Measurements from ENCODE around the gene DBF4B. TPM values are rescaled to one million over a fixed set of nuclear protein-coding genes. Genes with fewer than 3 reads are reported as not detected.

Gene DBF4B
- total RNA-seq, 1 experiment from 2014 or later = 26.1 TPM

DNA sequence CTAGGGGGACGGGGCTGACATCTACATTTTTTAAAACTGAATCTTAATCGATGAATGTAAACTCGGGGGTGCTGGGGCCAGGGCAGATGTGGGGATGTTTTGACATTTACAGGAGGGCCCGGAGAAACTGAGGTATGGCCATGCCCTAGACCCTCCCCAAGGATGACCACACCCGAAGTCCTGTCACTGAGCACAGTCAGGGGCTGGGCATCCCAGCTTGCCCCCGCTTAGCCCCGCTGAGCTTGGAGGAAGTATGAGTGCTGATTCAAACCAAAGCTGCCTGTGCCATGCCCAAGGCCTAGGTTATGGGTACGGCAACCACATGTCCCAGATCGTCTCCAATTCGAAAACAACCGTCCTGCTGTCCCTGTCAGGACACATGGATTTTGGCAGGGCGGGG, 71.7 kb downstream of the DBF4B start:
- POLR2A ChIA-PET = interaction anchor here (0.6 kb wide), 1 partner anchor 30 kb away, joined by 3 read pairs; no protein-coding TSS in a partner anchor
- TF ChIP-seq CEBPB (IDR thresholded peaks at IDR 0.05; ENCODE audit: low read depth) = no peak
- no peak for TF ChIP-seq FOSL1 (IDR thresholded peaks at IDR 0.05; ENCODE audit: low read depth)
- TF ChIP-seq SRF (IDR thresholded peaks at IDR 0.05; ENCODE audit: low read depth) = no peak
- no peak for TF ChIP-seq ZFX (IDR thresholded peaks at IDR 0.05)
- no peak for TF ChIP-seq POLR2AphosphoS5 (IDR thresholded peaks at IDR 0.05; ENCODE audit: low read depth, low read length)
- no peak for TF ChIP-seq RAD21 (IDR thresholded peaks at IDR 0.05; ENCODE audit: low read depth)
- TF ChIP-seq EZH2 (IDR thresholded peaks at IDR 0.05) = no peak
- TF ChIP-seq SP1 (IDR thresholded peaks at IDR 0.05; ENCODE audit: low read depth) = no peak
- TF ChIP-seq REST (IDR thresholded peaks at IDR 0.05; ENCODE audit: low read depth) = no peak
- no peak for TF ChIP-seq SIN3A (IDR thresholded peaks at IDR 0.05; ENCODE audit: low read depth)
- TF ChIP-seq ZNF274 (IDR thresholded peaks at IDR 0.05; ENCODE audit: low read depth, low read length) = no peak
- TF ChIP-seq TCF7L2 (IDR thresholded peaks at IDR 0.05; ENCODE audit: borderline replicate concordance, extremely low read depth, insufficient read depth, insufficient read length) = no peak
- no peak for TF ChIP-seq CBX3 (IDR thresholded peaks at IDR 0.05; ENCODE audit: low read depth)
- no peak for TF ChIP-seq MAX (IDR thresholded peaks at IDR 0.05)
- TF ChIP-seq EGR1 (IDR thresholded peaks at IDR 0.05; ENCODE audit: low read depth) = no peak

More for the DNA sequence above, 71.7 kb downstream of the DBF4B start:
- H3K4me1 ChIP-seq (ENCODE audit: control insufficient read depth in 1 of 2, insufficient read depth in 2 of 2, low read length in 2 of 2) = peaks cover 3 to 35% of the 10 kb centered on the region in 2 experiments; a peak in 3 of 4 replicates
- no peaks in the 10 kb centered on the region for H3K79me2 ChIP-seq (ENCODE audit: insufficient read depth, low read length)
- no peaks in the 10 kb centered on the region for H3K27me3 ChIP-seq (ENCODE audit: insufficient read depth, low read length)
- no peak overlapping the region for H3K27ac ChIP-seq (ENCODE audit: low read depth, low read length)
- DNase-seq (ENCODE audit: low read depth, low spot score) = no peak
- no peaks in the 10 kb centered on the region for H3K36me3 ChIP-seq (ENCODE audit: control insufficient read depth in 1 of 2, insufficient read depth in 2 of 2, low read length in 2 of 2)
- no peak for ATAC-seq
- H3K9me2 ChIP-seq (ENCODE audit: insufficient read depth) = no peaks in the 10 kb centered on the region
- no TSS peak for BruUV-seq (replicated peaks)
- CTCF ChIA-PET = interaction anchor here (1.4 to 5.3 kb wide), 7 partner anchors 14 to 99 kb away, joined by 7 to 52 read pairs (median 12); no protein-coding TSS in a partner anchor
- H3K9me3 ChIP-seq (ENCODE audit: control insufficient read depth in 1 of 2, insufficient read depth in 1 of 2, low read depth in 1 of 2, low read length in 2 of 2) = no peaks in the 10 kb centered on the region
- peak overlapping the region; percentile 42; the same call in 1 of the 2 replicates for H3K9ac ChIP-seq (ENCODE audit: low read length)
- intact Hi-C loops (cut with micrococcal nuclease) = no loop called here
- H2AFZ ChIP-seq (ENCODE audit: low read depth, low read length, poor library complexity, severe bottlenecking) = no peak overlapping the region
- H4K20me1 ChIP-seq (ENCODE audit: insufficient read depth) = no peaks in the 10 kb centered on the region
- RAD21 ChIA-PET (ENCODE audit: low non-redundant PET in 1 of 2, low total read pairs in 2 of 2, uncharacterized antibody in 2 of 2, unreplicated experiment in 2 of 2) = interaction anchor here in 1 of 2 experiments (1.0 kb wide), 1 partner anchor 86 kb away, joined by 4 read pairs; no protein-coding TSS in a partner anchor
- no peak overlapping the region for H3K4me2 ChIP-seq (ENCODE audit: low read length)
- H3K4me3 ChIP-seq (replicated peaks in 1 of 2; ENCODE audit: low read depth in 1 of 2, low read length in 2 of 2) = no peak overlapping the region
